Neural cell (in vitro differentiated cells): ENCODE results near the gene LZTR1.

ENCODE experiments used
- CTCF ChIP-seq: fragments of 450-650 bp; IDR thresholded peaks from 2 replicates; pipeline ENCODE4 v1.5.1; 2014; ENCODE audit warnings: antibody characterized with exemption, mild to moderate bottlenecking, moderate library complexity; ENCODE audit not compliant: poor library complexity, severe bottlenecking
- EP300 ChIP-seq: fragments of 450-650 bp; conservative IDR thresholded peaks from 2 replicates; pipeline ENCODE4 v1.6.1; 2014; ENCODE audit warnings: antibody characterized with exemption, mild to moderate bottlenecking, moderate library complexity; ENCODE audit not compliant: poor library complexity, severe bottlenecking
- EZH2 ChIP-seq: fragments of 200-600, 300-800 bp; shearing (Covaris generic), sonication (generic); IDR thresholded peaks from 2 replicates; pipeline ENCODE4 v1.6.1; 2014; ENCODE audit warnings: antibody characterized with exemption, low read length, borderline replicate concordance, mild to moderate bottlenecking; ENCODE audit not compliant: insufficient read depth, poor library complexity, severe bottlenecking
- MXI1 ChIP-seq: fragments of 450-650 bp; conservative IDR thresholded peaks from 2 replicates; pipeline ENCODE4 v1.6.1; 2014; ENCODE audit warnings: antibody characterized with exemption, mild to moderate bottlenecking; ENCODE audit not compliant: poor library complexity, severe bottlenecking
- POLR2AphosphoS5 ChIP-seq: IDR thresholded peaks from 2 replicates; pipeline ENCODE4 v1.6.1; 2012

GRCh38 chr22:21010426-21011113, 28.5 kb downstream of the LZTR1 start:
- TF ChIP-seq EP300 (no peak), MXI1 (no peak), CTCF (no peak), EZH2 (no peak), POLR2AphosphoS5 (no peak)
